ENCODE measurements around the gene SRCAP.

The SRCAP gene

DNA sequence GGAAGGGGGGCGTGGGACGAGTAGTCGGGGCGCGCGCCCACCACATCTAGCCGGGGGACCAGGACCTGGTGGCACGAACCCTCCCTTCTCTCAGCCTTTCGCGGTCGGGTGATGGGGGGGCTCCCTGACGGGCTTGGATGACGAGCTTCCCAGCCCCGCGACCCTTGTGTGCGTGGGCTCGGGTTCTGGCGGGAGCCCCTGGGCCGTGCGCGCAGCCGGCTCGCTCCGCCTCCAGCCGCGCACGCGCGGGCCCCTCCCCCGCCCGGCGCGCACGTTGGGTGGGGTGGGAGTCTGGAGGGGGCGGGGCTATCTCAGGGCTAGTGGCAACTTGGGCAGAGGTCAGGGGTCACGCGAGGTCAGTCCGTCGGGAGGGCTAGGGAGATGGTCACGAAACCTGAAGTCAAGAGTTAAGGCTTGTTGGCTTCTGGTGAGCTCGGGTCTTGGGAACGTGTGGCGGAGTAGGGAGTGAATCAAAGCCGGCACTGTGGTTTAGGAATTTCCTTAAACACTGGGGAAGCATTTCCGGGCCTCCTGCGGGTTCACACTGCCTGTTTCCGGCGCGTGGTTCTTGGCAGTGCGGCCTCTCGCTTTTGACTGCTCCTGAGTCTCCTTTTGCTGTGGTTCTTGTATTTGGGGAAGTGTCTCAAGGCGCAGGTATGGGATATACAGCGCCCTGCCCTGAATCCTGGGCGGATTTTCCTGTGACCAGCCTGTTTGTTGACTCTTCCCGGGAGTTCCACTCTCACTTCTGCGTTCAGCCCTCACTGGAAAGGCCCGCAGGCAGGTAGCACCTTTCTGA lies at the start of gene SRCAP:
Gene SRCAP (plus strand): TSS at position 356 of the 799 bp plus-strand sequence. CDS start 1,654 bp downstream, outside the sequence.
- no peak for FAIRE-seq

DNA sequence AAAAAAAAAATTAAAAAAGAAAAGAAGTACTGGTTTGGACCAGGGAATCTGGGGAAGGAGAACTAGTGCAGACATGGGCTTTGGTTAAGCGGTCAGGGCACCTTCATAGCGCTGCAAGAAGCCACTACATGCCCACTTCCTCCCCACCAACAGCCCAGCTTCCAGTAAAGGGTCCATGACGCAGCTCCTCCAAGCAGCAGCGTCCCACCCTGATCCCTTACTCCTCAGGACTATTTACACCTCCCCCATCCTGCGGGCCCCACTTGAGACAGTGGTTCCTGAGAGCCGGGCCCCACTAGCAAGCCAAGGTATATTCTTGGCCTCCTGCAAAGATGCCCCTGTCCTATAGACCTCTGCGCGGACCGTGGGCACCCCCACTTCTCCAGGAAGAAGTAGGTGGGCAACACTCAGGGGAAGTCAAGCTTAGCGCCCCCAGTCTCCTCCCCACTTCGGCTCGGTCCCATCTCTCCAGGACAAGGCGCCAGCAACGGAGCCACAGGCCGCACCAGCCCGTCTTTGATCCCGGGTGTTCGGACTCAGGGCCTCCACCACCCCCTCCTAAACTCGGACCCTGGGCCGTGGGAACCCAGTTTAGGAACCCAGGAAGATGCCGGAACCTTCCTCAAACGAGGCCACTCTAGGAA lies 49.1 kb upstream of the SRCAP start:
- FAIRE-seq = no peak

DNA sequence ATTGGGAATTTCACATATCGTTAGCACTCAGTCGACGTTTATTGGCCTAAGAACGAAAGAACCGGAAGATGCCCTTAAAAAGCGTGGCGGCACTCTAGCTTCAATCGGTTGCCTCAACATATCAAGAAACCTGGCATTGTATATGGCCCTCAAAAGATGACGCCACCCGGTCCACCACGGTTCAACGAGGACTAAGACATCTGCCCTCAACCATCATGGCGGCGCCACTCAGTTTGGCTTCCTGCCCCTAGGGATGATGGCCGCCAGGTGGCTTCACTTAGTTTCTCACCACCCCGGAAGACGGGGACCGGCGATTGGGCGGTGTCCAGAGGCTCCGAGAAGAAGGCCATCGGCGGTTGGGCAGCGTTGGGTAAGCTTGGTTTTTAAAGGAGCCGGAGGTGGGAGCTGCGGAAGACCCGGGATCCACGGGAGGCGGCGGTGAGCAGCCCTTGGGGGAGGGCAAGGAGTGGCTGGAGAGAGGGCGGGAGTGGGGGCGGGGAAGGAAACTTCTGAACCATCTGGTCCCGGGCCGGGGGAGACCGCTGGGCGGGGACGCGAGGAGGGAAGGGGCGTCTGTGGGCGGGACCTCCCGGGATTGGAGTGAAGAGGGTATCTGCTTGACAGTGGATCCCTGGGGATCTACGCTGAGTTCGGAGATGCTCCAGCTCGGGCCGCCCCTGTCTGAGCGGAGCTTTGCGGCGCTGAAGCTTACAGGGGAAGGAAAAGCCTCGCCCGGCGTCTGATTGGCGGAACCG lies 48.4 kb upstream of the SRCAP start, which contains the start of gene PRR14:
Gene PRR14 (plus strand): TSS at position 592 of the 755 bp plus-strand sequence. CDS start 686 bp downstream, outside the sequence.
- peak; percentile 97 for FAIRE-seq

DNA sequence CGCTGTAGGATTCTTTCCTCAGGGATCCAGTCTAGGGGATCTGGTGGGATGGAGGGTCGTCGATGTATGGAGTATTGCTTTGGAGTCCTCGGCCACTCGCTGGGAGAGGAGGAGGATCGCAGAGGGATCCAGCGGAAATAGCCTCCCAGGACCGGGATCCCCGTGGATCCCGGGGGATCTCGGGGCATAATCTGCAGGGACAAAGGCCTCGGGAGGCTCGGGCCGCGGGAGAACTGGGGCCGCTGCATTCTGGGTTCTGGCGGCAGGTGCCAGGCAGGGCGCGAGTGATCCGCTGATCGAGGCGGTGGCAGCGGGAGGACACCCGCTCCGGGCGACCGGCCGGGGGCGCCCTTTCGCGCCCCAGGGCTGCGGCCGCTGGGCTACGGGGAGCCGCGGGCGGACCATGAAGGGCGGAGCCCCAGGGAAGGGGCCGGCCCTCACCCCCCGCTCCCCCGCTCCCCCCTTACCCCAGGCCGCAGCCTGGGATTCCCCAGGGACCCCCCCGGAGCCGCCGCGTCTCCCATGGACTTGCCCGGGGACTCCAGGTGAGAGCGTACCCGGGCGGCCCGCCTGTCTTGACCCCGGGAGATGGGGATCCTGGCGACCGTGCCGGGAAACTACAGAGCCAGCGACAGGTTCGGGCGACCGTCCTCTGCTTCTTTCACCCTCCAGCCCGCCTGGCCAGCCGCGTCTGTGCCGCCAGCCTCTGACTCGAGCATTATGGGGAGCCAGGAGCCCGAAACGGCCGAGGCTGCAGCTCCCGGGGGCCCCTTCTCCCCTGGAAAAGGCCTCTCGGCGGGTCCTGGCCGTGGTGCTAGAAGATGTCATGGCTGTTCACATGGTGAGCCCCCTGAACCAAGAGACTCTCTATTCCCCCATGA lies 47.6 kb upstream of the SRCAP start:
- no peak for FAIRE-seq

DNA sequence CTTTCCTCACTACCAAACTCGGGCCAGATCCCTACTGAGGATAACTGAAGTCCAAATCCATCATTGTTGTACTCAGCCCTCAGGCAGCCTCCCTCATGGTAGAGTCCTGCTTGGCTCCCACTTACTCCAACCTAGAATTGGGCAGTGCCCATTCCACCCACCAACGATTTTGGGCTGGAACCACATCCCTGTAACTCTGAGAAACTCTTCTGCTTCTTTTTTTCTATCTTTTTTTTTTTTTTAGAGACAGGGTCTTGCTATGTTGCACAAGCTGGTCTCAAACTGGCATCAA lies 47.0 kb upstream of the SRCAP start:
- no peak for FAIRE-seq

DNA sequence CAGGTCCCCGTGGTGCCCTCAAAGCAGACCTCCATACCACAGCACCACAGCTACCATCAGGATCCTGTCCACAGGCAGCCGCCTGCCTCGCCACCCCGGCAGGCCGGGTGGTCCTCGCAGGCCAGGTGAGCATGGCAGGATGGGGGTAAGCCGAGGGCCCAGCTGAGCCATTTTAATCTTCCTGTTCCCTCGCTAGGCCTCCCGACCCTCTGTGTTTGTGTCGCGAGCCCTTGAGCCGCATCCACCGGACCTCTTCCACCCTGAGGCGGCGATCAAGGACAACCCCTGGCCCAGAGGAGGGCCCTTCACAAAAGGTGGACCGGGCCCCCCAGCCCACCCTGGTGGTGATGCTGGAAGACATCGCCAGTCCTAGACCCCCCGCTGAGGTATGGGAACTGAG lies 46.3 kb upstream of the SRCAP start:
- FAIRE-seq = no peak

DNA sequence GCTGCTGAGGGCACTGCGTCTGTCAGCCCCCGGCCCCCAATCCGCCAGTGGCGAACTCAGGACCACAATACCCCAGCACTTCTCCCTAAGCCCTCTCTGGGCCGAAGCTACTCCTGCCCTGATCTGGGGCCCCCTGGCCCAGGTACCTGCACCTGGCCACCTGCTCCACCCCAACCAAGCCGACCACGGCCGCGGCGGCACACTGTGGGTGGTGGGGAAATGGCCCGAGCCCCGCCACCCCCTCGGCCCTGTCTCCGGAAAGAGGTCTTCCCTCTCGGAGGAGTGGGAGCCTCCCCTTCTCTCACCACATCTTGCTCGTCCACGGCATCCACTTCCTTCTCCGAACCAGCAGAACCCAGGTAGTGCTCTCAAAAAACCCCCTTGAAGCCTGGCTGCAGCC lies 44.1 kb upstream of the SRCAP start:
- no peak for FAIRE-seq

DNA sequence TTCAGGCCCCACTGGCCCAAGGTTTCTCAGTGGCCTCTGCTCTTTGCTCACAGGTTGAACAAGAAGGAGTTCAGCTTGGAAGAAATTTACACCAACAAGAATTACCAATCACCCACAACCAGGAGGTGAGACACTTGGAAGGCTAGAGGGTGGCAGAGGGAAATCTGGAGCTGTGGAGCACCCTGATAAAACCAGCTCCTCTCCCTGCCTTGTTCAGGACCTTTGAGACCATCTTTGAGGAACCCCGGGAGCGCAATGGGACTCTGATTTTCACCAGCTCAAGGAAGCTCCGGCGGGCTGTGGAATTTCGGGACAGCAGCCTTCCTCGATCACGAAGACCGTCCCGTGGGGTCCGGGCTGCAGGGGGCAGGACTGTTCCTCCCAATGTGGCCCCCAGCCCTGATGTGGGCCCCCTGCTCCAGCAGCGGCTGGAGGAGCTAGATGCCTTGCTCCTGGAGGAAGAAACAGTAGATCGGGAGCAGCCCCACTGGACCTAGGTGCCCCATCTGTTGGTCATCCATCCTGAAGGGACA lies 43.1 kb upstream of the SRCAP start:
- FAIRE-seq = no peak

DNA sequence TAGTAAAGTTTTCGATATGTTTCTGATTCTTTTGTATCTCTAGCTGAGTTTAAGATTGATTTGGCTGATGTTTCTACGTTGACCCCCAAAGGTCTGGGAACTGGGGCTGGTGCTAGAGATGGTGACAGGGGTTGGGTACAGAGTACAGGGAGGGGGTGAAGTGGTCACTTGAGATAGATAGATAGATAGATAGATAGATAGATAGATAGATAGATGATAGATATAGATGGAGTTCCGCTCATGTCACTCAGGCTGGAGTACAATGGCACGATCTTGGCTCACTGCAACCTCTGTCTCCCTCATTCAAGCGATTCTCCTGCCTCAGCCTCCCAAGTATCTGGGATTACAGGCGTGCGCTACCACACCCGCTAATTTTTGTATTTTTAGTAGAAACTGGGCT lies 42.6 kb upstream of the SRCAP start:
- FAIRE-seq = no peak

DNA sequence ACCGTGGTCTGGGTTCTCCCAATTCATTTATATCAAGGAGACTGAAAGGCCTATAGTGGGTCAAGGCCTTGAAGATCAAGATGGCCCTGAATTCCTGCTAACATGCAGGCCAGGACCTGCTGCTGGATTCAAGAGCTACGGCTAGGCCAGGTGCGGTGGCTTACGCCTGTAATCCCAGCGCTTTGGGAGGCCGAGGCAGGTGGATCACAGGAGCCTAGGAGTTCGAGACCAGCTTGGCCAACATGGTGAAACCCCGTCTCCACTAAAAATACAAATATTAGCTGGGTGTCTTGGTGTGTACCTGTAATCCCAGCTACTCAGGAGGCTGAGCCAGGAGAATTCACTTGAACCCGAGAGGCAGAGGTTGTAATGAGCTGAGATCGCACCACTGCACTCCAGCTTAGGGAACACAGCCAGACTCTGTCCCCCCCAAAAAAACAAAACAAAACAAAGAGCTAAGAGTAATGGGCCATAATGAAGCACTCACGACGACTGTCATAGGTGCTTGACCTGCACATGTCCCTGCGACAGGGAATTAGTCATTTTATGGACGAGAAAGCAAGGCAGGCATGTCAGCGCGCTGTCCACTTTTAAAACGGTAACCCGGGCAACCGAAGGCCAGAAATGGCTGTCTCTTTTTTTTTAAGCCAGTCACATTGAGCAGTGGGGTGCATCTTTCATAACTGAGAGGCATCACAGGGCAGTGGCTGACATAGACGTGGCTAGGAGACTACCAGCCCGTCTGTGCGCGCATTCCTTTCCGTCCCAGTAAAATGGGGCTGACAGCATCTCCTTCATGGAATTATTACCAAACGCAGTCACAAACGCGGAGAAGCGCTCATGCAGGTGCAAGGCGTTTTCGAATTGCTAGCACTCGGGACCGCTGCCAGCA lies 41.8 kb upstream of the SRCAP start:
- FAIRE-seq = no peak

DNA sequence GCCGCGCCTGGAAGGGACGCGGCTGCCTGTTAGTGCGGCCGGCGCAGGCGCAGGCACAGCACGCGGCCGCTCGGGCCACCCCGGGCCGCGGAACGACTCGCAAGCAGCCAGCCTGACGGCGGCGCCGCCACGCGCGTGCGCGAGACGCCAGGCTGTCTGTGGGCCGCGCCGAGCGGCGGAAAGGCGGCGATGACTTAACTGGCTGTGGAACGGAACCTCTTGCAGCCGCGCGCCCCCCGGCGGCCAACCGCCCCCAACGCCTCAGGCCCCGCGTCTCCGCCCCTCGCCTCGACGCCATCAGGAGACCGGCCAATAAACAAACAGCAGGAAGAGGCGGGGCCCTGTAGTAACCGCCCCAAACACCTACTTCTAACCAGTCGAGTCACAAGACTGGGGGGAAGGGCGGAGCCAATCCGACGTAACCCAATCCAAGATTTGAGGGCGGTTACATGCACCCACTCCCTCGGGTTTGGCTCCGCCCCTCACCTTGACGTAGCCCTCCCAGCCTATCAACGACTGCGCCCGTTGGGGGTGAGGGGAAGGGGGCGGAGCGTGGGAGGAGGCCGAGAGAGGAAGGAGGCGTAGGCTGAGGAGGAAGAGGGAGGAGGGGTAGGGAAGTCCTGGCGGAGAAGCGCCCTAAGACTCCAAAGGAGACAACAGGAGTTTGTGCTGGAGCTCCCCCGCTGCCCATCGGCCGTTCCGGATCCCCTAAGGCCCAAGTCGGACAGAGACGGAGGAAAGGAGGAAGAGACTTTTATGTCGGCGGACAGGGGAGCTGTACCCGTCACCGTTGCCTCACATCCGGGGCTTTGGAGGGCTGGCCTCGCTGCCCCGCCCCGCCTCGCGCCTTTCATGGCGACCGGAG lies 40.9 kb upstream of the SRCAP start, which contains the start of gene FBRS:
Gene FBRS (plus strand): TSS at position 566 of the 865 bp plus-strand sequence. CDS start 1,088 bp downstream, outside the sequence.
- peak; percentile 99 for FAIRE-seq

DNA sequence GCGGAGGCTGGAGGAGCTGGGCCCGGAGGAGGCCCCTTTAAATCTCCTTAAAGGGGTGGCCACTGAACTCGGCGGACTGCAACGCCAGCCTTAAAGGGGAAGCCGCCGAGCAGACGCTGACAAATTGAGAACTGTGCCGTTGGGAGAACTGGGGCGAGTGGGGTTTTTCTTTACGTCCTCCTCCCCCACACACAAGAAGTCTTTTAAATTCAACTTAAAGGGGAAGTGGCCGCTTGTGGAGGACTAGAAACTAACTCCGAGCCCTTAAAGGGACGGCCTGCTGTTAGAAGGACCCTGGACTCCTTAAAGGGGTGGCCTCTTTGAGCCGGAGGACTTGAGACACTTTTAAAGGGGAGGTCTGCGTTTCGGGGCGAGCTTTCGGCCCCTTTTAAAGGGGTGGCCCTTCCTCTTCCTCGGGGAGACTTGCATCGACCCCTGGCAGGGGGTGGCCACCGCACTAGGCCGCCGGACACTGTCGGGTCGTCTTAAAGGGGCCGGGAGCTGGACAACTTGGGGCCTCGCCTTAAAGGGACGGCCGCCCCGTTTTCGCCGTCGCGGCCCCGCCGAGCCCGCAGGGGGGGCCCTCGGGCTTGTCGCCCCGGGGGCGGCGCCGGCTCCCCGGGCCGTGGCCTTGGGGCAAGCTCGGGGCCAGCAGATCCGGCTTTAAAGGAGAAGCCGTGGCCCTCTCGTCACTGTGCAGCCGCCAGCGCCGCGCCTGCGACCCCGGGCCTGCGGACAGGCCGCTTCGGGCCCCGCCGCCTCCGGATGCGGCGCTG lies 40.1 kb upstream of the SRCAP start:
- peak; percentile 82 for FAIRE-seq

DNA sequence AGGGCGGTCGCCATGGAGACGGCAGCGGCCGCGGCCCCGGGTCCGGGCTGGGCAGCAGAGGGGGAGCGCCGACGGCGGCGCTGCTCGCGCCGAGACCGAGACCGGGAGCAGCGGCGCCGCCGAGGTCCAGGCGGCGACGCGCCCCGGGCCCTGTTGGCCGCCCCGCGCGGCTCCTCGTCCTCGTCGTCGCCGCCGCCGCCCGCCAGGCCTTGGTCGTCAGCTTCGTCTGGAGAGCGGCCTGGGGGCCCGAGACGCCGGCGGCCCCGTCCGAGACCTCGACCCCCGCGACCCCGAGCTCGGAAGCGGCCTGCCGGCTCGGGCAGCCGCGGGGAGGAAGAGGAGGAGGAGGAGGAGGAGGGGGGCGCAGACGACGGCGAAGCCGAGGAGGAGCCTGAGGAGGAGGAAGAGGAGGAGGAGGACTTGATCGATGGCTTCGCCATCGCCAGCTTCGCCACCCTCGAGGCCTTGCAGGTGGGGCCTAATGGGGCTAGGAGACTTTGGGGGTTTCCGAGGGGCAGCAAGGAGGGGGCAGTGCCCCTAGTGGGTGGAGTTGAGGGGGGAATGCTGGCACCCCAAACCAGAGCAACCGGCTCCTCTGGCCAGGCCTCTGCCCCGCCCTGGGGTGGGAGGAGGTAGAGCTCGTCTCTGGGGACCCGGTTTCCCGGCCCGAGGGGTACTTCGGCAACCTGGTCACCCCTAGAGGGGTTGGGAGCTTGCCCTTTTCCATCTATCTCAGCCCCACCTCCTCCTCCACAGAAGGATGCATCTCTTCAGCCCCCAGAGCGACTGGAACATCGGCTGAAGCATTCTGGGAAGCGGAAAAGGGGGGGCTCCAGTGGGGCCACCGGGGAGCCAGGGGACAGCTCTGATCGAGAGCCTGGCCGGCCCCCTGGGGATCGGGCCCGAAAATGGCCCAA lies 39.2 kb upstream of the SRCAP start:
- no peak for FAIRE-seq

DNA sequence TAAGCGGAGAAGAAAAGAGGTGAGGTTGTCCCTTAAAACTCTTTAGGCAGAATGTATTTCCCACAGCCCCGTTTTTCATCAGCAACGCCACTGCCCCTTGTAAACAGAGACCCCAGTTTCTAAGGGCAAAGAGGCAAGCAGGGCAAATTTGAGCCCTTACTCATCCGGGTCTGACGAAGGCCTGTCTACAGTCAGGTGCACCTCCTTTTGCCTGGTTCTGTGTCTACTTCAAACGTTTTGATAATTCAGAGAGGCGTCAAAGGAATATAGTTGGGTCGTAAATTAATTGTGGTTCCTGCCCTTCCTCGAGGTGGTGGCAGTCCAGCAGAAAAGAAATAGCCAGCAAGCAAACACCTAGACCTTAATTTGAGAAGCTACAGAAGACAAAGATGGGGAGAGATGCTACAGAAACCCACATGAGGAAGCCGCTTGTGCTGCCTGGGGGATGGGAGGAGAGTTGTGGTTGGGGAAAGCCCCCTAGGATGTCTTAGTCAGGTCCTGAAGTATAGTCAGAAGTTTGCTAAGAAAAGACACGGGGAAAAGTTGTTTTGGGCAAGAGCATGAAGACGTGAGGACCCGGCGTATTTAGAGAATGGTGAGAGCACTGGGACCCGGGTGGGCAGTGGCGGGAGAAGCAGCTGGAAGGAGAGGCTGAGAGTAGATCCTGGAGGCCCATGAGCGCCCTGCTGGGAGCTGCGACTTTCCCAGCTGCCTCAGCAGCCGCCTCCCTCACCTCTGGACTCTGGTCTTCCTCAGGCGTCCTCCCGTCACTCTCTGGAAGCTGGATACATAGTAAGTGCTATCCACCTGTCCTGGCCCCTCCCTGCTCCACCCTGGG lies 38.3 kb upstream of the SRCAP start:
- no peak for FAIRE-seq

DNA sequence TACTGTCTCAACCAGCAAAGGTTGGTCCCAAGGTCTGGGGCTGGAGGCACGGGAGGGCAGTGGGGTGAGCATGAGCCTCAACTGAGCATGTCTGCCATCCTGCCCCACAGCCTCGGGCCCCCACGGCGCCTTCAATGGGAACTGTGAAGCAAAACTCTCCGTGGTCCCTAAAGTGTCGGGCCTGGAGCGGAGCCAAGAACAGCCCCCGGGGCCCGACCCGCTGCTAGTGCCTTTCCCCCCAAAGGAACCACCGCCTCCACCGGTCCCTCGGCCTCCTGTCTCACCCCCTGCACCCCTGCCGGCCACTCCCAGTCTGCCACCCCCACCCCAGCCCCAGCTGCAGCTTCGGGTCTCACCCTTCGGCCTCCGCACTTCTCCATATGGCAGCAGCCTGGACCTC lies 36.5 kb upstream of the SRCAP start:
- FAIRE-seq = no peak

DNA sequence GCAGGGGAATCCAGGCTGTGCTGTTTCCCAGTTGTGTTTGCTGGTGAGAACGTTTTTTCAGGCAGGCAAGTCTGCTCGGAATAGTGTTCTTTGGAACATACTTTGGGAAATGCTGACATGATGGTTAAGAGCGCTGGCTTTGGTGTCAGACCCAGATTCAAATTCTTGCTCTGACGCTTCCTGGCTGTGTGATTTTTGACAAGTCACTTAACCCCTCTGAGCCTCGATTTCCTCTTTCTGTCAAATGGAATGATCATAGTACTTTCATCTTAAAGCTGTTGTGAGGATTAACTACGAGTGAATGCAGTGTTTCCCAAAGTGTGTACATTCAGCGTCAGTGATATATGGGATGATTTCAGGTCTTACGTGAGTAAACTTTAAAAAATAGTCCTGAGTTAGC lies 35.9 kb upstream of the SRCAP start:
- FAIRE-seq = no peak

DNA sequence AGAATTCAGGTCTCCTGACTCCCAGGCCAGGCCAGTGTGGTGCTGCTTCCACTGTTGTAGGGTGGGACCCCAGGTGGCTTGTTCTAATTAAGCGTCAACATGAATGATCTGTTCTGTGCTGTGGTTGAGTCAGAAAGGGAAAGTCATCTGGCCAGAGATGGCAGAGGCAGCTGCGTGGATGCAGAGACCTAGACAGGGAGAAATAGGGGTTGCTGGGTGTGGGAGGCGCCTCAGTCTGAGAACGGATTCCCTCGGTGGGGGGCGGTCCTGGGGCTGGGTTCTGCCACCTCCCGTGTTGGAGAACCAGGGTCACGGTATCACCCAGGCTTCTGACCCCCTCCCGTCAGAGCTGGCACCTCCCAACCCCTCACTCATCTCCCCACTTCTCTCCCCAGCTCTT lies 35.2 kb upstream of the SRCAP start:
- no peak for FAIRE-seq

Data from A204.1 (cell line).